Thymus (tissue), 11 donors: Measurements from ENCODE around the gene CDHR3. TPM values are rescaled to one million over a fixed set of nuclear protein-coding genes. Genes with fewer than 3 reads are reported as not detected.

Experiments used
- DNase-seq, 9 donors: peaks; one replicate each; pipeline ENCODE4 v3.0.0-alpha.2; 2013; ENCODE audit warnings: low spot score in 9 of 9, low read depth in 6 of 9, missing footprints in 1 of 9
- H3K27ac ChIP-seq, 2 donors: one replicate each; pipeline ENCODE4 v1.5.1; 2013; ENCODE audit warnings: control low read depth in 1 of 2, low read depth in 1 of 2, low read length in 1 of 2, mild to moderate bottlenecking in 1 of 2, moderate library complexity in 1 of 2
- H3K27me3 ChIP-seq, 2 donors: one replicate each; pipeline ENCODE4 v1.5.1; 2013; ENCODE audit warnings: low read length in 1 of 2; ENCODE audit not compliant: control insufficient read depth in 2 of 2, insufficient read depth in 1 of 2
- H3K36me3 ChIP-seq, 2 donors: one replicate each; pipeline ENCODE4 v1.5.1; 2013; ENCODE audit warnings: low read length in 1 of 2, mild to moderate bottlenecking in 1 of 2, moderate library complexity in 1 of 2; ENCODE audit not compliant: control insufficient read depth in 2 of 2, insufficient read depth in 2 of 2
- H3K4me1 ChIP-seq, 2 donors: one replicate each; pipeline ENCODE4 v1.5.1; 2013; ENCODE audit warnings: low read length in 2 of 2; ENCODE audit not compliant: control insufficient read depth in 2 of 2, insufficient read depth in 2 of 2
- H3K4me3 ChIP-seq, 2 donors: one replicate each; pipeline ENCODE4 v1.5.1; 2013; ENCODE audit warnings: low read length in 2 of 2, control low read depth in 1 of 2, mild to moderate bottlenecking in 1 of 2
- H3K9me3 ChIP-seq, 2 donors: one replicate each; pipeline ENCODE4 v1.5.1; 2013; ENCODE audit warnings: low read length in 1 of 2, mild to moderate bottlenecking in 1 of 2; ENCODE audit not compliant: control insufficient read depth in 2 of 2, insufficient read depth in 1 of 2
- WGBS: extraction: QIAGEN DNeasy Blood & Tissue Kit; methylation state at CpG from one replicate; pipeline ENCODE4 v1.1.7; 2013; 5-methylcytosine and 5-hydroxymethylcytosine counted together
- polyA plus RNA-seq: library from polyadenylated mRNA; stranded (reverse); fragments of 200-250 nt; gene quantifications from one replicate; pipeline ENCODE4 v1.2.3, GENCODE V29; 2013
- total RNA-seq: library from RNA; stranded (reverse); fragments of 120-200 nt; gene quantifications from one replicate; pipeline ENCODE4 v1.2.4, GENCODE V29; 2013
- donor health status: healthy.

The CDHR3 gene
- total and polyA plus RNA-seq, 2 donors, result 2.2 TPM

GRCh38 chr7:106061301-106061979, 98.4 kb downstream of the CDHR3 start:
- Histone ChIP-seq H3K4me1 (peaks cover 20 to 66% of the 10 kb centered on the region in 2 donors), H3K9me3 (peaks cover 0 to 5% of the 10 kb centered on the region in 2 donors), H3K4me3 (no peak overlapping the region), H3K27ac (no peak overlapping the region), H3K27me3 (no peaks in the 10 kb centered on the region), H3K36me3 (no peaks in the 10 kb centered on the region)
- no peak for DNase-seq
- 93% methylated on average over 9 of the region's 9 CpGs for WGBS

GRCh38 chr7:106062006-106062405, 98.9 kb downstream of the CDHR3 start:
- Histone ChIP-seq H3K27me3 (no peaks in the 10 kb centered on the region), H3K36me3 (no peaks in the 10 kb centered on the region), H3K9me3 (peaks cover 0 to 5% of the 10 kb centered on the region in 2 donors), H3K4me3 (no peak overlapping the region), H3K4me1 (peaks cover 20 to 65% of the 10 kb centered on the region in 2 donors), H3K27ac (no peak overlapping the region)
- WGBS, result 99% methylated on average over 7 of the region's 7 CpGs
- DNase-seq, result no peak

- no peak overlapping the region for H3K27ac ChIP-seq
- peaks cover 0 to 5% of the 10 kb centered on the region in 2 donors for H3K9me3 ChIP-seq
- H3K27me3 ChIP-seq, result no peaks in the 10 kb centered on the region
- H3K36me3 ChIP-seq, result no peaks in the 10 kb centered on the region
- peaks cover 17 to 60% of the 10 kb centered on the region in 2 donors for H3K4me1 ChIP-seq
- H3K4me3 ChIP-seq, result no peak overlapping the region
- WGBS, result 93% methylated on average over 2 of the region's 2 CpGs
- no peak for DNase-seq
Observed at GRCh38 chr7:106062521-106062931, 99.5 kb downstream of the CDHR3 start.

- WGBS, result 69% methylated on average over 6 of the region's 6 CpGs
- Histone ChIP-seq H3K27me3 (no peaks in the 10 kb centered on the region), H3K4me1 (peaks cover 15 to 57% of the 10 kb centered on the region in 2 donors), H3K9me3 (peaks cover 0 to 5% of the 10 kb centered on the region in 2 donors), H3K36me3 (no peaks in the 10 kb centered on the region), H3K27ac (no peak overlapping the region), H3K4me3 (no peak overlapping the region)
- DNase-seq, result no peak
Observed at GRCh38 chr7:106063024-106063423, 100.0 kb downstream of the CDHR3 start.

DNA sequence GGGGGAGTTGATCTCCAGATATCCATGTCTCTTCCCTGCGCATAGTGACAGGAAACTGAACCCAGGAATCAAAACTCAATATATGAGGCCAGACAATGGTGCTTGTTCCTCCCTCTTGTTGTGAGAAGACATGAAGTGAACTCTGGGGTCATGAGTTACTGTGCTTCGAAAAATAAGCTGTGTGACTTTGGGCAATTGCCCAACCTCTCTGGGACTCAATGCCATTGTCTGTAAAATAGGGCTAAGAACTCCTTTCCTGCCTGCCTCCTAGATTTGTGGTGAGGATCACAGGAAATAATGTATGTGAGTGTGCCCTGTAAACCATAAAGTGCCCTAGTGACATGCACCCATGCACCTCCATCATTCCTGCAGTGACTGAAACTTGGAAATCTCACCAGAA, 100.6 kb downstream of the CDHR3 start:
- H3K27me3 ChIP-seq, result no peaks in the 10 kb centered on the region
- peak overlapping the region in 1 of 2 donors; percentile 9 for H3K27ac ChIP-seq
- no peaks in the 10 kb centered on the region for H3K36me3 ChIP-seq
- no peak overlapping the region for H3K4me3 ChIP-seq
- 99% methylated on average over 2 of the region's 2 CpGs for WGBS
- peaks cover 0 to 5% of the 10 kb centered on the region in 2 donors for H3K9me3 ChIP-seq
- no peak for DNase-seq
- peaks cover 20 to 57% of the 10 kb centered on the region in 2 donors for H3K4me1 ChIP-seq

DNA sequence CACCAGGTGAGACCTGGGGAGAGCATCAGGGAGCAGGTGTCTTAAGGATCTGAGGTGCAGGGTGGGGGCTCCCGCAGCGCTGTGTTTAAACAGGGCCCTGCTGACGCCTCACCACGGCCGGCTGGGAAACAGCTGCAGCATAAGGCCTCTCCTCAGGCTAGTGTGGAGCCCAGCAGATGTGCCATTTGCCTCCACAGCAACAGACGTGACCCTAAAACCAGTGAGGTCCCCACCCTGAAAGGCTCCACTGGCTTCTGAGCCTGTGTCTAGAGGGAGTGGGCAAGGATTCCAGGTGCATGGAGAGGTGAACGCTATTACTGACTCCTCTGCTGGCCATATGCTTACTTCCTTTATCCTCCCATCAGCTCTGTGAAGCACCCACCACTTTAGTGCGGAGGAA, 101.3 kb downstream of the CDHR3 start:
- Histone ChIP-seq H3K27me3 (no peaks in the 10 kb centered on the region), H3K27ac (peak overlapping the region; percentile 39 to 40), H3K36me3 (no peaks in the 10 kb centered on the region), H3K9me3 (peaks cover 0 to 5% of the 10 kb centered on the region in 2 donors), H3K4me1 (peaks cover 22 to 59% of the 10 kb centered on the region in 2 donors), H3K4me3 (no peak overlapping the region)
- 30% methylated on average over 8 of the region's 8 CpGs for WGBS
- peak in 2 of 9 donors; percentile 47 to 63 for DNase-seq

DNA sequence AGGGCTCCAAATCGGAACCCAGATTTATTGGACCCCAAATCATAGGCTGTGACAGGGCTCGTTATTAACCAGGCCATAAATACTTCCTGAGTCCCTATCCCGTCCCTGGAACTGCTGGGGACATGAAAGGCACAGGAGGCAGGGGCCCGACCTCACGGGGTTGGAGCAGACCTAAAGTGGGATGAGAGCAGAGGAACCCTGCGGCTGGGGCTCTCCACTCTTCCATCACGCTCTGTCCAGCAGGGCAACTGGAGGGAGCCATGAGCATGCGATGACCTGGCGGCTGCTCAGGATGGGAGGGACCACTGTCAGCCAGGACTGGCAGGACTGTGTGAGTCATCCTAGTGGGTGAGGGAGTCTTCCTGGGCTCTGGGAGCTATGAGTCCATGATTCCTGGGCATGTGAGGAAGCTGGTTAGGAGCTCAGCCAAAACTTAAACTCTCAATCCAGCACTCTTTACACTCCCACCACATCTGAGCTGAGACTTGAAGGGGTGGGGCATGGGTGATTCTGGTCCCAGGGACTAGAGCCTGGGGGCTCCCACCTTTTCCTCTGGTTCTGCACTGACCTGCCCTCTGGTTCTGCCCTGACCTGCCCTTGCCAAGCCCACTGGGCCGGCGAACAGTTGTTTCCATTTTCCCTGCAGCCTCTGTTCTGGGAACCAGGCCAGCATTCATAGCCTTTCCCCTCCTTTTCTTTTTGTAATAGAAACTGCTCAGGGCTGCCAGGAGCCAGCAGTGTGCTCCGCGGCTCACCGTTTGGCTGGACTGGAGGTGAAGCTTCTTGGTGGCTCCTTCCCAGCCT, 101.9 kb downstream of the CDHR3 start:
- H3K9me3 ChIP-seq, result peaks cover 0 to 3% of the 10 kb centered on the region in 2 donors
- no peak overlapping the region for H3K4me3 ChIP-seq
- 91% methylated on average over 14 of the region's 14 CpGs for WGBS
- no peaks in the 10 kb centered on the region for H3K36me3 ChIP-seq
- H3K27me3 ChIP-seq, result no peaks in the 10 kb centered on the region
- peak overlapping the region; percentile 48 to 67 for H3K27ac ChIP-seq
- DNase-seq, result no peak
- peaks cover 24 to 65% of the 10 kb centered on the region in 2 donors for H3K4me1 ChIP-seq

DNA sequence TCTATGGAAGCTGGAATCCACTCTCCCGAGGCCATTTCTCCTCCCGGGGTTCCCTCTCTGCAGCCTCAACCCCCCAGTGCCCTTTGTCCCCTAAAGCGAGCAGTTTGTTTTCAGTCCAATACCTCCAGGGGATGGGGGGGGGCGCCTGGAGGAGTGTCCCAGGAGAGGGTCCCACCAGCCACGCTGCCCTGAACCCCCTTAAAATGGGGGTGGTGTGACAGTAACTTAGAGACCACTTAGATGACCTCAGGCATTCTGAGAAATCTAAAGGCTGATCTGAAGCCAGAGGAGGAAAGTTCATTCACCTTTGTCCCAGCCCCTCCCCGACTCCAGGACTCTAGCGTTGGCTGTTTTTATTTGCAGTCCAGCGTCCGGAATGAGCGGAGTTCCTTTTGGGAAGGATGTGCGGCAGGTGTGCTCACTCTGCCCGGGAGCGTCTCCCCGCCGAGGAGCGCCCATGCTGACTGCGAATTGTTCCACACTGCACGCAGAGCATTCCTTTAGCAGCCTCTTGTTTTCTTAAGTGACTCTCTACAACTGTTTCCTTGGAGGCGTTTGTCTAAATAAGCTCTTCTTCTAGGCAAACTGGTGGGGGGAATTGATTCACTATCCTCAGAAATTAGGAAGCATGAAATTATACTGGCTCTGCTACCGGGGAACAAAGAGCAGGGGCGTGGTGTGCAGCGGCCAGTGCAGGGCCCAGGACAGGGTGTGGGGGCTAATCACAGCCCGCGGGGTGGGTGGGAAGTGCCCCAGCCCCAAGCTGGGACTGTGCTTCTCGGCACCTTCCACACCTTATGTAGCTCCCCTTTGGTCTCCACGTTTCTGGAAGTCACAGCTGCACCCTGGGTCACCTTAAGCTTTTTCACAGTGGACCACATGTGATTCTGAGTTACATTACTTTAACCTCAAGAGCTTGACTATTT, 102.8 kb downstream of the CDHR3 start:
- WGBS, result 91% methylated on average over 26 of the region's 26 CpGs
- no peak overlapping the region for H3K4me3 ChIP-seq
- H3K27ac ChIP-seq, result peak overlapping the region; percentile 48 to 67
- no peaks in the 10 kb centered on the region for H3K36me3 ChIP-seq
- no peaks in the 10 kb centered on the region for H3K27me3 ChIP-seq
- peaks cover 33 to 74% of the 10 kb centered on the region in 2 donors for H3K4me1 ChIP-seq
- no peaks in the 10 kb centered on the region for H3K9me3 ChIP-seq
- no peak for DNase-seq
